ENCODE measurements around the gene OR6V1.
"Not testable (repeated sequence)": the region's sequence is repeated elsewhere in the genome, so short reads cannot be mapped to it uniquely, and the experiment has no call there.

The OR6V1 gene

DNA sequence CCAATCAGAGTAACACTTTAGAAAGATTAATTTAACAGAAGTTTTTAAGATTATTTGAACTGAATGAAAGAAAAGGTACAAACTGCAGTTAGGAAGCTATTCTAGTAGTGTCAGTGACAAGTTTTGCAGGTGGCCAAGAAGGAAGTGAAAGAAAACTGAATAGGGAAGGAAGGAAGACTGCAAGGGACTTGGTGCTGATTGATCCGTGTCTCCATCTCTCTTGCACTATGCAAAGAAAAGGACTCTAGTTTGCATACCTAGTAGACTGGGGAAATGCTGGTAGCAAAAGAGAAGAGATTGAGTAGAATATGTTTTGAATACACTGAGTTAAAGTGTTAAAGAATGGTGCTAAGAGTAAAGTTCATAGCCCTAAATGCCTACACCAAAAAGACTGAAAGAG is 33.0 kb downstream of the OR6V1 start:
- CTCF ChIA-PET = interaction anchor here (1.7 kb wide), 1 partner anchor 10 kb away, joined by 4 read pairs; no protein-coding TSS in a partner anchor
- H3K4me3 ChIP-seq (ENCODE audit: low read depth, low read length) = no peak overlapping the region
- TF ChIP-seq, protein P1, sequence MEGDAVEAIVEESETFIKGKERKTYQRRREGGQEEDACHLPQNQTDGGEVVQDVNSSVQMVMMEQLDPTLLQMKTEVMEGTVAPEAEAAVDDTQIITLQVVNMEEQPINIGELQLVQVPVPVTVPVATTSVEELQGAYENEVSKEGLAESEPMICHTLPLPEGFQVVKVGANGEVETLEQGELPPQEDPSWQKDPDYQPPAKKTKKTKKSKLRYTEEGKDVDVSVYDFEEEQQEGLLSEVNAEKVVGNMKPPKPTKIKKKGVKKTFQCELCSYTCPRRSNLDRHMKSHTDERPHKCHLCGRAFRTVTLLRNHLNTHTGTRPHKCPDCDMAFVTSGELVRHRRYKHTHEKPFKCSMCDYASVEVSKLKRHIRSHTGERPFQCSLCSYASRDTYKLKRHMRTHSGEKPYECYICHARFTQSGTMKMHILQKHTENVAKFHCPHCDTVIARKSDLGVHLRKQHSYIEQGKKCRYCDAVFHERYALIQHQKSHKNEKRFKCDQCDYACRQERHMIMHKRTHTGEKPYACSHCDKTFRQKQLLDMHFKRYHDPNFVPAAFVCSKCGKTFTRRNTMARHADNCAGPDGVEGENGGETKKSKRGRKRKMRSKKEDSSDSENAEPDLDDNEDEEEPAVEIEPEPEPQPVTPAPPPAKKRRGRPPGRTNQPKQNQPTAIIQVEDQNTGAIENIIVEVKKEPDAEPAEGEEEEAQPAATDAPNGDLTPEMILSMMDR (IDR thresholded peaks at IDR 0.05; ENCODE audit: insufficient read depth, low read length, missing control alignments) = no peak
- DNase-seq (ENCODE audit: low read depth, low spot score) = no peak
- POLR2A ChIA-PET = no interaction called here

DNA sequence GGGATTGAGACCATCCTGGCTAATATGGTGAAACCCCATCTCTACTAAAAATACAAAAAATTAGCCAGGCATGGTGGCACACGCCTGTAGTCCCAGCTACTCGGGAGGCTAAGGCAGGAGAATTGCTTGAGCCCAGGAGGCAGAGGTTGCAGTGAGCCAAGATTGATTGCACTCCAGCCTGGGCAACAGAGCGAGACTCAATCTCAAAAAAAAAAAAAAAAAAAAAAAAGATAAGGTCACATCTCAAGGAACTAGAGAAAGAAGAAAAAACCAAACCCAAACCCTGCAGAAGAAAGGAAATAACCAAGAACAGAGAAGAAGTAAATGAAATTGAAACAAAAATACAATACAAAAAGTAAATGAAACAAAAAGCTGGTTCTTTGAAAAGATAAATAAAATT is 33.5 kb downstream of the OR6V1 start:
- DNase-seq (ENCODE audit: low read depth, low spot score); POLR2A ChIA-PET; H3K4me3 ChIP-seq (ENCODE audit: low read depth, low read length); CTCF ChIA-PET: not testable (repeated sequence)

DNA sequence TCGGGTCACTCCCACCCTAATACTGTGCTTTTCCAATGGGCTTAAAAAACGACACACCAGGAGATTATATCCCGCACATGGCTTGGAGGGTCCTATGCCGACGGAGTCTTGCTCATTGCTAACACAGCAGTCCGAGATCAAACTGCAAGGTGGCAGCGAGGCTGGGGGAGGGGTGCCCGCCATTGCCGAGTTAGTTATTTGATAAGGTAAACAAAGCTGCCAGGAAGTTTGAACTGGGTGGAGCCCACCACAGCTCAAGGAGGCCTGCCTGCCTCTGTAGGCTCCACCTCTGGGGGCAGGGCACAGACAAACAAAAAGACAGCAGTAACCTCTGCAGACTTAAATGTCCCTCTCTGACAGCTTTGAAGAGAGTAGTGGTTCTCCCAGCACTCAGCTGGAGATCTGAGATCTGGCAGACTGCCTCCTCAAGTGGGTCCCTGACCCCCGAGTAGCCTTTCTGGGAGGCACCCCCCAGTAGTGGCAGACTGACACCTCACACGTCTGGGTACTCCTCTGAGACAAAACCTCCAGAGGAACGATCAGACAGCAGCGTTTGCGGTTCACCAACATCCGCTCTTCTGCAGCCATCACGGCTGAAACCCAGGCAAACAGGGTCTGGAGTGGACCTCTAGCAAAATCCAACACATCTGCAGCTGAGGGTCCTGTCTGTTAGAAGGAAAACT is 36.5 kb downstream of the OR6V1 start:
- POLR2A ChIA-PET; DNase-seq (ENCODE audit: low read depth, low spot score); CTCF ChIA-PET; H3K4me3 ChIP-seq (ENCODE audit: low read depth, low read length): not testable (repeated sequence)

DNA sequence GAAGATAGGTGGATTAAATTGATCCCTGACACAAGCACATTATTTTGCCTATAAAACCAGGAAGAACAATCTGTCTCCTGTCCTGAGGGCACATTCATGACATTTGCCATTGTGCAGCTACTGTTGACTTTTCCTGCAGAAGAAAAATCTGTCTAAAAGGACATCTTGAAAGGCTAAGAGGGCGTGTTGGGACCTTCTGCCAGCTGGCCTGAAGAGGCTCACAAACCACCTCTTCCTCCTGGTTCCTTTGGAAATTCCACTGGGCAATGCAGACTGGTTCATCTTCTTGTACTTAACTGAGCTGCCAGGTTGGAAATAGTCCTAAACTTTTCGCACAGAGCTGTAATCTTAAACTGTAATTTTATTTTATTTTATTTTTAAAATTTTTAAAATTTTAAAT is 44.0 kb downstream of the OR6V1 start:
- no peak overlapping the region for H3K4me3 ChIP-seq (ENCODE audit: low read depth, low read length)
- TF ChIP-seq, protein P1 (IDR thresholded peaks at IDR 0.05; ENCODE audit: insufficient read depth, low read length, missing control alignments) = no peak
- ChIA-PET POLR2A (no interaction called here), CTCF (no interaction called here)
- no peak for DNase-seq (ENCODE audit: low read depth, low spot score)

DNA sequence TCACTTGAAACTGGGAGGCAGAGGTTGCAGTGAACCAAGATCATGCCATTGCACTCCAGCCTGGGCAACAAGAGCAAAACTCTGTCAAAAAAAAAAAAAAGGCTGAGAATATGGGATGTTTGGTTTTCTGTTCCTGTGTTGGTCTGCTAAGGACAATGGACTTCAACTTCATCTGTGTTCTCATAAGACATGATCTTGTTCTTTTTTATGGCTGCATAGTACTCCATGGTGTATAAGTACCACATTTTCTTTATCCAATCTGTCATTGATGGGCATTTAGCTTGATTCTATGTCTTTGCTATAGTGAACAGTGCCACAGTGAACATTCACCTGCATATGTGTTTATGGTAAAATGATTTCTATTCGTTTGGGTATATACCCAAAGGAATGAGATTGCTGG is 47.4 kb downstream of the OR6V1 start:
- DNase-seq (ENCODE audit: low read depth, low spot score) = not testable (repeated sequence)
- CTCF ChIA-PET = interaction anchor here (1.4 kb wide), 1 partner anchor 23 kb away, joined by 3 read pairs; no protein-coding TSS in a partner anchor

More for the DNA sequence above, 47.4 kb downstream of the OR6V1 start:
- POLR2A ChIA-PET; H3K4me3 ChIP-seq (ENCODE audit: low read depth, low read length): not testable (repeated sequence)

All from AG04449 (cell line).